ENCODE data around the gene XRCC1. TPM values are rescaled to one million over a fixed set of nuclear protein-coding genes. Genes with fewer than 3 reads are reported as not detected.

XRCC1 gene
- total RNA-seq, 4 donors from 2014 or later, result 18.6 to 30.6 (median 25.7) TPM

DNA sequence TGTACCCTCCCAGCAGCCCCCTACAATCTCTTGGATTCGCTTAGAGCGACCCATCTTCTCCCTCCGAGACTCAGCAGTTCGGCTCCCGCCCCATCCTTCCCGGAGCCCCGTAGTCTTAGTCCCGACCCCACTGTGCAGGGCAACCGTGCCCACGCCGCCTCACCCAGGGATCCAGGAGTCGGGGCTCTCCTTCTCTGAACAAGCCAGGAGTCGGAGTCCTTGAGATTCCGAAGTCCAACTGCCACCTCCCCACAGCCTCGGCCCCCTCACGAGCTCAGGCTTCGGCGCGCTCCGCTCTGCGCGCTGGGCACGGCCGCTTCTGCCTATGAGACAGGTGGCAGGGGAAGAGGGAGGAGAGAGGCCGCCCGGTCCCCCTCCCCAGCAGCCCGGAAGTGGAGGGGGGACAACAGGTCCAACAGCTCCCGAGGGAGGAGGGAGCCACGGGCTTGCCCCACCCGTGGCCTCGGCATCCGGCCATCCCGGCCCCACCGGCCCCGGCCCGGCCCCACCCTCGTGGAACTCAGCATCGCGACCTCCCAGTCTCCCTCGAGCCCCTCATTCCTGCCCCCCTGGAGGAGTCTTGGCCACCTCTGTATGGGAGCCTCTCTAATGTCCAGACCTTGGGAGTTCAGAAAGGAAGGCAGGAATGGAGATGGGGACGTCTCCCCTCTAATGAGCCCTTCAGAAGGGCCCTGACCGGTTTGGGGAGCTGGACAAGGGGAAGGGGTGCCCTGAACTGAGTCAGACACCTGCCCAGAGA is 70.7 kb downstream of the XRCC1 start, which contains the start of gene PHLDB3:
TSS of gene PHLDB3 (minus strand) at position 321 of the 760 bp plus-strand sequence. CDS start 628 bp downstream, outside the sequence.
- H3K4me3 ChIP-seq, result peak within 1 kb of the TSS; percentile 62 to 93 (median 78)
- no peak for DNase-seq (ENCODE audit: low spot score in 2 of 2)
- peak within 1 kb of the TSS; percentile 82 to 94 (median 92) for H3K27ac ChIP-seq
- H3K9me3 ChIP-seq, result no peaks in the 10 kb centered on the region
- 2% methylated on average over 28 to 34 of the region's 42 CpGs for WGBS, 2 donors
- TF ChIP-seq, protein P1, sequence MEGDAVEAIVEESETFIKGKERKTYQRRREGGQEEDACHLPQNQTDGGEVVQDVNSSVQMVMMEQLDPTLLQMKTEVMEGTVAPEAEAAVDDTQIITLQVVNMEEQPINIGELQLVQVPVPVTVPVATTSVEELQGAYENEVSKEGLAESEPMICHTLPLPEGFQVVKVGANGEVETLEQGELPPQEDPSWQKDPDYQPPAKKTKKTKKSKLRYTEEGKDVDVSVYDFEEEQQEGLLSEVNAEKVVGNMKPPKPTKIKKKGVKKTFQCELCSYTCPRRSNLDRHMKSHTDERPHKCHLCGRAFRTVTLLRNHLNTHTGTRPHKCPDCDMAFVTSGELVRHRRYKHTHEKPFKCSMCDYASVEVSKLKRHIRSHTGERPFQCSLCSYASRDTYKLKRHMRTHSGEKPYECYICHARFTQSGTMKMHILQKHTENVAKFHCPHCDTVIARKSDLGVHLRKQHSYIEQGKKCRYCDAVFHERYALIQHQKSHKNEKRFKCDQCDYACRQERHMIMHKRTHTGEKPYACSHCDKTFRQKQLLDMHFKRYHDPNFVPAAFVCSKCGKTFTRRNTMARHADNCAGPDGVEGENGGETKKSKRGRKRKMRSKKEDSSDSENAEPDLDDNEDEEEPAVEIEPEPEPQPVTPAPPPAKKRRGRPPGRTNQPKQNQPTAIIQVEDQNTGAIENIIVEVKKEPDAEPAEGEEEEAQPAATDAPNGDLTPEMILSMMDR (IDR thresholded peaks at IDR 0.05), result no peak
- TF ChIP-seq EP300 (IDR thresholded peaks at IDR 0.05), result no peak
- no peak for TF ChIP-seq POLR2A (IDR thresholded peaks at IDR 0.05)
- no peaks in the 10 kb centered on the region for H3K27me3 ChIP-seq
- peaks cover 0 to 32% (median 12%) of the 10 kb centered on the region in 4 donors for H3K4me1 ChIP-seq
- H3K36me3 ChIP-seq, result peaks cover 0 to 36% (median 9%) of the 10 kb centered on the region in 3 donors

DNA sequence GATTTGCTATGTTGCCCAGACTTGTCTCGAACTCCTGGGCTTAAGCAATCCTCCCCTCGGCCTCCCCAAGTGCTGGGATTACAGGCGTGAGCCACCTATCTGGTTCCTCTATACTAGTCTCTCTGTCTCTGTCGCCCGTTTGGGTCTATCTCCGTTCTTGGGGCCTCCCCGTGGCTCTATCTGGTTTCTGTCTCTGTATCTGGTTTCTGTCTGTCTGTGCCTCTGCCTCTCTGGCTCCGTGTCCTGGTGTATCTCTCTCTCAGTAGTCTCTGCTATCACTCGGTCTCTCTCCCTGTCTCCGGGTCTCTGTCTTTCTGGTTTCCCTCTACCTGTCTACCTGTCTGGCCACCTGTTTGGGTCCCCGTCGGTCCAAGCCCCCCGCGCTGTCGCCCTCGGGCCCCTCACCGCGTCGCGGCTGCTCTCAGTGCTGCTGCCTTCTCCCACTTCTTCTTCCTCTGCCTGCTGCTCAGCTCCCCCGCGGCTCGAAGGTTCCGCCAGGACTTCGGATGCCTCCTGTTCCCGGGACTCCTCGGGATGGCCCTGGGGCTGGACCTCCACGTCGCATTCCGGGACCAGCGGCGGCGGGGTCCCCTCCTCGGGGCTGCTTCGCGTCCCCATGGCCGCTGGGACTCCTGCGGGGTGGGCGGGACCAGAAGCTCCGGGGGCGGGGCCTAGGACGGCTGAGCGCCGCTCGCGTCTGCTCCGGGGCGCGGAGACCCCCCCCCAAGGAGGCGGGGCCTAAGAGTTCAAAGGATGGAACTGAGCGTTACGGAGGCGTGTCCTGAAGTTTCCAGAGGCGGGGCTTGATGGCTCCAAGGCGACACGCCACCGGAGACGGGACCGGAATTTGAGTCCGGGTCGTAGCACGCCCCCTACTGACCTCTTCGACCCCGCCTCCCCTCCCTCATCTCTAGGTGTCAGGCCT is 71.6 kb downstream of the XRCC1 start:
- peaks cover 0 to 32% (median 12%) of the 10 kb centered on the region in 4 donors for H3K4me1 ChIP-seq
- peak overlapping the region; percentile 82 to 94 (median 92) for H3K27ac ChIP-seq
- WGBS, 2 donors, result 3% methylated on average over 31 to 38 of the region's 64 CpGs
- H3K9me3 ChIP-seq, result no peaks in the 10 kb centered on the region
- peak overlapping the region; percentile 62 to 93 (median 78) for H3K4me3 ChIP-seq
- H3K27me3 ChIP-seq, result no peaks in the 10 kb centered on the region
- DNase-seq (ENCODE audit: low spot score in 2 of 2), result peak; percentile 98
- TF ChIP-seq EP300 (IDR thresholded peaks at IDR 0.05) (peak; percentile 61 to 89), POLR2A (IDR thresholded peaks at IDR 0.05) (peak in 1 of 2 donors; percentile 89)
- TF ChIP-seq, protein P1 (IDR thresholded peaks at IDR 0.05), result no peak
- H3K36me3 ChIP-seq, result peaks cover 0 to 30% (median 9%) of the 10 kb centered on the region in 3 donors

DNA sequence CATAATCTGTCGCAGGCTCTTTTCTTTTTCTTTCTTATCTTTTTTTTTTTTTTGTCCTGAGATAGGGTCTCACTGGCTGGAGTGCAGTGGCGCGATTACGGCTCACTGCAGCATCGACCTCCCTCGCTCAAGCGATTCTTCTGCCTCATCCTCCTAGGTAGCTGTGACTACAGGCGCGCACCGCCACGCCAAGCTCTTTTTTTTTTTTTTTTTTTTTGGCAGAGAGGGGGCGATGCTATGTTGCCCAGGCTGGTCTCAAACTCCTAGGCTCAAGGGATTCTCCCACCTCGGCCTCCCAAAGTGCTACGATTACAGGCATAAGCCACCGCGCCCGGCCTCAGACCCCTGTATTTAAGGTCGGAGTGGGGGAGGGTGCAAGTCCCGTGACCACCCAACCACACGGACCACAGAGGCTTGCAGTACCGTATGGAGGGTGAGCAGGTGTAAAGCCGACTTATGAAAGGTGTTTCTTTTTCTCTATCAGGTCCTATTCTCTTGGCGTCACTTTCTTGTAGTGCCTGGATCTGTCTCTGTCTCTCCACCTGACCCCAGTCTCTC is 72.8 kb downstream of the XRCC1 start:
- no peak for DNase-seq (ENCODE audit: low spot score in 2 of 2)
- Histone ChIP-seq H3K36me3 (peaks cover 0 to 29% (median 4%) of the 10 kb centered on the region in 3 donors), H3K4me3 (peak overlapping the region in 1 of 4 donors; percentile 3), H3K9me3 (no peaks in the 10 kb centered on the region), H3K27me3 (no peaks in the 10 kb centered on the region), H3K4me1 (peaks cover 0 to 32% (median 12%) of the 10 kb centered on the region in 4 donors), H3K27ac (peak overlapping the region in 1 of 4 donors; percentile 92)
- WGBS, 2 donors, result 77 to 80% methylated on average over 23 of the region's 23 CpGs
- TF ChIP-seq, protein P1 (IDR thresholded peaks at IDR 0.05), result no peak
- TF ChIP-seq EP300 (IDR thresholded peaks at IDR 0.05) (no peak), POLR2A (IDR thresholded peaks at IDR 0.05) (no peak)

DNA sequence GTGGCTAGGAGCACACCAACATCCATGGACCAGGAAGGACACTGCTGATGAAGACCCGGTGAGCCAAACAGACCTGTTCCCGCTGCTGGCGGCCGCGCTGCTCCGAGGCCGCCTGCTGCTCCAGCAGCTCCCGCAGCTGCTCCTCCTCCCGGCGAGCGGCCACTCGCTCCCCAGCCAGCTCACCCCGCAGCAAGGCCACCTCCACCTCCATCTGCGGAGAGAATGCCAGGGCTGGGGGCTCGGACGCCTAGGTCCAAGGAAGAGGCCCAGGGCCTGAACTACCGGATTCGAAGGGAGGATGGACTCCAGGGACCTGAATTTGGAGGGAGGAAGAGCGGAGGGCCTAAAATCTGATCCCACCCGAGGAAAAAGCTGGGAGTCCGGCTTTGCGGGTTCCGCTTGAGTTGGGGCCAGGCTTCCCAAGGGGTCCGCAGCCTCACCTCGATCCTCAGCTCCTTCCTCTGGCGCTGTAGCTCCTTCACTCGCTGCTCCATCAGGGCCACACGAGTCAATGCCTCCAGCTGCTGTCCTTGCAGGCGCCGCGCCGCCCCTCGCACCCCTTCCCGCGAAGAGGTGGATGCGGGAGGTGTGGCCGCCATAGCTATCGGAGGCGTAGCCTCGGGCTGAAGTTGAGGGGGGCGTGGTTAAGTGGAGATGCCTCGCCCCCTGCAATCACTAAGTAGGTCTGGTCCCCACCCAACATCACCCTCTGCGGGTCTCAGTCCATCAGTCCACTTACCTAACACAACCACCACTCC is 73.5 kb downstream of the XRCC1 start:
- Histone ChIP-seq H3K27ac (no peak overlapping the region), H3K36me3 (peaks cover 0 to 34% (median 4%) of the 10 kb centered on the region in 3 donors), H3K4me1 (peaks cover 0 to 32% (median 12%) of the 10 kb centered on the region in 4 donors), H3K9me3 (no peaks in the 10 kb centered on the region), H3K27me3 (no peaks in the 10 kb centered on the region), H3K4me3 (peak overlapping the region in 1 of 4 donors; percentile 3)
- TF ChIP-seq, protein P1 (IDR thresholded peaks at IDR 0.05), result no peak
- TF ChIP-seq POLR2A (IDR thresholded peaks at IDR 0.05) (no peak), EP300 (IDR thresholded peaks at IDR 0.05) (no peak)
- no peak for DNase-seq (ENCODE audit: low spot score in 2 of 2)
- WGBS, 2 donors, result 52 to 54% methylated on average over 39 to 43 of the region's 43 CpGs
